ENCODE data around the gene LINC00632.
"Not testable (repeated sequence)": the region's sequence is repeated elsewhere in the genome, so short reads cannot be mapped to it uniquely, and the experiment has no call there.

LINC00632 gene

DNA sequence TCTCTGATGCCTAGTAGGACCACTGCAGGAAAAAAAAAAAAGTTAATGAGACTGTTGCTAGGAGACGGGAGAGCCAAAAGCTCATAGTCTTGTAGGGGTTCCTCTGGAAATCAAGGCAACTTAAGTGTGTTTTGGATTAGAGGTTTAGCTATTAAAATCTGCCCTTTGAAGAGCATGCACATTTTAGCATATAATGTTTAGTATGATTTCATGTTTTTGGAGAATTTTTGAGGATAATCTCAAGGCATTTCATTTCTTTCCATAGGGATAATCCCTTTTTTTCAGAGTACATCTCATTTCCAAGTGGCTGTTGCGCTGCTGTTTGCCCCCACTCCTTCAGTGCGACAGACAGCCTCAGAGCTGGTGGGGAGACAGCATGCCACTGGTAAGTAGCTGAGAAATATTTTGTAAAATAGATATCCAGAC is at the start of gene LINC00632:
TSS of gene LINC00632 (plus strand) at position 339 of the 426 bp plus-strand sequence.
- DNase-seq (ENCODE audit: low read depth in 1 of 2, low spot score in 1 of 2): no peak

DNA sequence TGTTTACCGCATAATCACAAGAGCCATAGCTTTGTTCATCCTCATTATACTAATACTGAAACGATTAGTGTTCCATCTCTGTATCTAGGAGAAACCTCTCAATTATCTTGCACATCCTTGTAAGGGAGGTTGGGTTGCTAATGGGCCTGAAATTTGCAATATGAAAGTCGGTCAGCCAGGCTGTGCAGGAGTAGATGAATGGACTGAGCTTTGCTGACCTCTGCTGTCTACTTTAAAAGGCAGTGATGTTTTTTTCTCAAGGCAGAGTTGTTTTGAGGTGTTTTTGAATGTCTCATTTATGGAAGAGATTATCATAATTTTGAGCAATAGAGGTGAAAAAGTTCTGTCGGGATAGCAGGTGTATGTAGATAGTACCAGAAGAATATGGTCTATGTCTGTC is 47.9 kb upstream of the LINC00632 start:
- no peak for DNase-seq (ENCODE audit: low read depth in 1 of 2, low spot score in 1 of 2)

GRCh38 chrX:140664939-140665338 is 44.6 kb upstream of the LINC00632 start:
- no peak for DNase-seq (ENCODE audit: low read depth in 1 of 2, low spot score in 1 of 2)

- DNase-seq (ENCODE audit: low read depth in 1 of 2, low spot score in 1 of 2): no peak
These were observed 36.5 kb upstream of the LINC00632 start for GRCh38 chrX:140672840-140673731.

- DNase-seq (ENCODE audit: low read depth in 1 of 2, low spot score in 1 of 2): no peak
These were observed 21.9 kb upstream of the LINC00632 start for GRCh38 chrX:140687706-140688105.

- DNase-seq (ENCODE audit: low read depth in 1 of 2, low spot score in 1 of 2): not testable (repeated sequence)
These were observed 18.0 kb upstream of the LINC00632 start for GRCh38 chrX:140691596-140691995.

GRCh38 chrX:140697618-140698017 is 11.9 kb upstream of the LINC00632 start:
- no peak for DNase-seq (ENCODE audit: low read depth in 1 of 2, low spot score in 1 of 2)

DNA sequence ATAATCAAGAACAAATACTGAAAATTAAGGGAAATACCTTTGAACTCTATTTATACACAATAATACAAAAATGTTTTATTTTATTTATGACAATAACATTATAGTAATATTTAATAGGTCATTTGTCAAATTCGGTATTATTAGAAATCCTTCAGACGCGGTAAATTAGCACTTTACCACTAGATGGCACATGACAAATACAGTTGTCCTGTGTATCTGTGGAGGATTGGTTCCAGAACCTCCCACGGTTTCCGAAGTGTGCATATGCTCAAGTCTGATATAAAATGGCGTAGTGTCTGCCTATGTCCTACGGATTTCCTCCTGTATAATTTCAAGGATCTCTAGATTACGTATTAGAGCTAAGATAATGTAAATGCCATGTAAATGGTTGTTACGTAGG is 8.1 kb upstream of the LINC00632 start:
- no peak for DNase-seq (ENCODE audit: low read depth in 1 of 2, low spot score in 1 of 2)

DNA sequence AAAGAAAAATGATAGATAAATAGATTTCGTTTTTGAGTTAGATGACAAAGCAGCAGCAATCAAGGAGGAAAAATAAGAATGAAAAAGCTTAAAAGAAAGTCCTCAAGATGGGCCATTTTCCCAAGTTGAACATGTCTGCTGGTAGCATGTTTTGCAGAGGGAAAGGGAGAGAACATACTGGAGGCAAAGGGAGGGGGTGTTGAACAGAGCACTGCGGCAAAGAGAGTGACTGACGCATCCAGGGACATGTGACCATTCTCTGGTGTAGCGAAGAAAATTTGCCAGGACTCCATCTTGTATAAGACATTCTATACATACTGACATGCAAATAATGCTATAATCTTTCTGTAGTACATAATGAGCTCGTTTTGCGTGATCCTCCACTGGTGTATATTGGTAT is 1.2 kb downstream of the LINC00632 start:
- DNase-seq (ENCODE audit: low read depth in 1 of 2, low spot score in 1 of 2): no peak

DNA sequence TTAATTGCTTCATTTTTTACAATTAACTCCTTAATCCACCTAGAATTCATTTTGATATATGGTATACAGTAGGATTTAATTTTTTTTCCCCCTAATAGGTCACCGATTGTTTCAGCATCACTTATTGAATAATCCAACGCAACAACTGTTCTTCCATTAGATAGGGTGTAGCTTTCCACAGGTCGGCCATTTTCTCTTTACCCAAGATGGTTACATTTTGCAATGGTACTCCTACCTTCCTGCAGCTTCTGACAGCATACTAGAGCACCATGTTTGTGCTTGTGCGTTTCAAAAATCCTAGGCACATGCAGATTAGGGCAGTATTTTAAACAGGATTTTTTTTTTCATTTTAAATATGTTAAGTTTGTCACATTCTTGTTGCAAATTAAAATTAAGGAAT is 2.3 kb downstream of the LINC00632 start:
- no peak for DNase-seq (ENCODE audit: low read depth in 1 of 2, low spot score in 1 of 2)

- peak in 1 of 2 donors; percentile 1 for DNase-seq (ENCODE audit: low read depth in 1 of 2, low spot score in 1 of 2)
These were observed 3.0 kb downstream of the LINC00632 start for GRCh38 chrX:140712413-140713173.

GRCh38 chrX:140713174-140713539 is 3.6 kb downstream of the LINC00632 start:
- DNase-seq (ENCODE audit: low read depth in 1 of 2, low spot score in 1 of 2): no peak

- no peak for DNase-seq (ENCODE audit: low read depth in 1 of 2, low spot score in 1 of 2)
These were observed 6.2 kb downstream of the LINC00632 start for GRCh38 chrX:140715787-140716186.

- no peak for DNase-seq (ENCODE audit: low read depth in 1 of 2, low spot score in 1 of 2)
These were observed 13.7 kb downstream of the LINC00632 start for GRCh38 chrX:140723121-140723715.

- DNase-seq (ENCODE audit: low read depth in 1 of 2, low spot score in 1 of 2): no peak
These were observed 14.8 kb downstream of the LINC00632 start for GRCh38 chrX:140724309-140724708.

DNA sequence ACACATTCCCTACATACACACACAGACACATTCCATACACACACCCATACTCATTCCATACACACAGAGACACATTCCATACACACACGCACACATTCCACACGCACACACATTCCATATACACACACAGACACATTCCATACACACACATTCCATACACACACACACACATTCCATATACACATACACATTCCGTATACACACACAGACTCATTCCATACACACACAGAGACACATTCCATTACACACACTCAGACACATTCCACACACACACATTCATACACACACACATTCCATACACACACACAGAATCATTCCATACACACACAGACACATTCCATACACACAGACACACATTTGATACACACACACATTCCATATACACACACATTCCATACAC is 15.2 kb downstream of the LINC00632 start:
- DNase-seq (ENCODE audit: low read depth in 1 of 2, low spot score in 1 of 2): no peak

GRCh38 chrX:140725500-140725899 is 15.9 kb downstream of the LINC00632 start:
- DNase-seq (ENCODE audit: low read depth in 1 of 2, low spot score in 1 of 2): no peak

- no peak for DNase-seq (ENCODE audit: low read depth in 1 of 2, low spot score in 1 of 2)
These were observed 24.3 kb downstream of the LINC00632 start for GRCh38 chrX:140733766-140734342.

GRCh38 chrX:140744085-140744484 is 34.5 kb downstream of the LINC00632 start:
- DNase-seq (ENCODE audit: low read depth in 1 of 2, low spot score in 1 of 2): no peak

DNA sequence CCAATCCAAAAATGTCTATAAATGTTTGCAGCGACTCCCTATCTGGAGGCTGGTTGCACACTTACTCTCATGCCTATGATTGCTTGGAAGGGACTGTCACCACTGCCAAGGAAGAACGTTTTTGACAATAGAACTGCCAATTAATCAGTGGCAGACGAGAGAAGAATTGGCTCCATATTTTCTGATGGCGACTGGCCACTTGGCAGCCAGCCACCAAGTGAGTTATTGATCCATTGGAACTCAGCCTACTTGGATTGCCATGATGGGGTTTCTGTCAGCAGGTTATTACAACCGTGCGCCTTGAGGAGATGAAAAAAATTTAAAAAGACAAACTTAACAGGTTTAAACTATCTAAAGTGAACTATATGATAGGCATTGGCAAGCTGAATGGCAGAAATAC is 47.4 kb downstream of the LINC00632 start:
- DNase-seq (ENCODE audit: low read depth in 1 of 2, low spot score in 1 of 2): no peak

GRCh38 chrX:140762061-140762460 is 52.5 kb downstream of the LINC00632 start:
- DNase-seq (ENCODE audit: low read depth in 1 of 2, low spot score in 1 of 2): no peak
